ENCODE measurements around the gene KRTAP10-3.

Gene KRTAP10-3

DNA sequence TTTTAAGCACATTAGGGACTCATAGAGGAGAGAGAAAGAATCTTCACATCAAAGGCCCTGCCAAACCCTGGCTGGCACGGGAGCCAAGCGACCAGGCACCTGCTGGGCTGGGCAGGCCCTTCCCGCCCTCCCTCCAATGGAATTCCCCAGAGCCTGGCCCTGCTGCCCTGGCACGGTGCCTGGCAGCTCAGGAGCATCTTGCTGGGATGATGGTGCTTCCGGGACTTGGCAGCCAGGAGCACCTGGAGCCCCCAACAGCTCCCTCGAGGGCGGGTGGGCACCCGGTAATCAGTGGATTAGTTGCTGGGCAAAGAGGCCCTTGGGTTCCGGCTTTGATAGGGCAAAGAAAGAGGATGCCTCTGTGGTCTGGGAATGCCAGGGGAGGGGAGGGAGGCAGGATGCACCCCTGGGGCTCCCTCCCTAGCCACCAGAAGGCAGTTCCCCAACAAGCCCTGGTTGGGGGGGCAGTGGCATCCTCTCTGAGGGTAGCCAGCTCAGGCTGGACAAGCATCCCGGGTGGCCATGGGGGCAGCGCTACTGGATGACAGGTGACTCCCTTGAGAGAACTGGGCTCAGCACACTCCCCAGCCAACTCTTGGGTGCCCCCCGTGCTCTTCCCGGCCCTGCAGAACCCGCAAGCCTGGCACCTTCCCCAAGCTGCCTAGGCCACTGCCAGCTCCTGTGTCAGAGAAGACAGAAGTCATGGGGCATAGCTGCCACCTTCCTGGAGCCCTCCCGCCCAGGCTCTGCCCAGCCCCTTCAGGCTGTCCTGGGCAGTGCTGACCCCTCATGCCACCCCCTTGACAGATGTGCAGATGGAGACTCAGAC lies 45.0 kb downstream of the KRTAP10-3 start:
- POLR2A ChIA-PET (ENCODE audit: low non-redundant PET), result no interaction called here
- TF ChIP-seq CTCF (conservative IDR thresholded peaks at IDR 0.05; ENCODE audit: low read depth), result no peak
- peak; percentile 22 for DNase-seq (ENCODE audit: low spot score)
- CTCF ChIA-PET, result interaction anchor here (0.7 kb wide), 1 partner anchor 36 kb away, joined by 3 read pairs; no protein-coding TSS in a partner anchor
- H3K27ac ChIP-seq, result no peak overlapping the region

DNA sequence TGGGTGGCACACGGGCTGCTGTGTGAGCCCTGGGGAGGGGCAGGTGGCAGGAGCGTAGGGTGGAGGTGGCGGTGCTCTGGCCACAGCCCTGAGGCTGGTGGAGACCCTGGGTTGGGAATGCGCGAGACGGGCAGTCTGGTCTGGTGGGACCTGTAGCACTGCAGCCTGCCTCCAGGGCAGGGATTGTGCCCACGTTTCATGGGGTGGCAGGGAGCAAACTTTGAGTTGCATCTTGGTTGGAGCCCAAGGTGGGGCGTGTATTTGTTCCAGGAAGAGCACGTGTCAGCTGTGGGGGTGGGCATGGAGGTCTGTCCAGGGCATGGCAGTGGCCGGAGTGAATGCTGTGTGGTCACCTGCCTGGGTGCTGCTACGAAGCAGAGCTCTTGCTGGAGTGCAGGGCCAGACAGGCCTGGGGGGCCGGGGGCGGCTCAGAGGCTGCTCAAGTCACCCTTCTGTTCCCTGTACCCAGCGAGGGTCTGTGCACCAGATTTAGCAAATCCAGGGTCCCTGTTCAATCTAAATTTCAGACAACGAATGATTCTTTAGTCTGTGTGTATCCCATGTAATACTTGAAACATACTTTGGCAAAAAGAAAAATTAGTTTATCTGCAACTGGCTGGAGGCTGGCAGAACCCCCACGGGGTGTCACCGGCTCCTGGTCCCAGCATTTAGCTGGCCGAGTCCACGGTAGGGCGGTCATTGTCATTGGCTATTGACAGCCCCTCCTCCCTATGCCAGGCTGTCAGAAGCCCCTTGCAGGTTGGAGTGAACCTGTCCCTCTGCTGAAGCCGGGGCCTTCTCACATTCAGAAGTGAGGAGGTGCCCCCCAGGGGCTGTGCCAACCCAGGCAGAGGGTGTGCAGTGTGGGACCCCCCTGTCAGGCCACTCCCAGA lies 45.9 kb downstream of the KRTAP10-3 start:
- POLR2A ChIA-PET (ENCODE audit: low non-redundant PET), result no interaction called here
- no peak for DNase-seq (ENCODE audit: low spot score)
- no peak for TF ChIP-seq CTCF (conservative IDR thresholded peaks at IDR 0.05; ENCODE audit: low read depth)
- no peak overlapping the region for H3K27ac ChIP-seq
- CTCF ChIA-PET, result no interaction called here

GRCh38 chr21:44511938-44512275 lies 46.7 kb downstream of the KRTAP10-3 start:
- ChIA-PET POLR2A (ENCODE audit: low non-redundant PET) (interaction anchor here (0.6 kb wide), 1 partner anchor 195 kb away, joined by 5 read pairs; no protein-coding TSS in a partner anchor), CTCF (interaction anchor here (1.0 kb wide), 1 partner anchor 281 kb away, joined by 4 read pairs; no protein-coding TSS in a partner anchor)
- no peak for TF ChIP-seq CTCF (conservative IDR thresholded peaks at IDR 0.05; ENCODE audit: low read depth)
- H3K27ac ChIP-seq, result no peak overlapping the region
- no peak for DNase-seq (ENCODE audit: low spot score)

DNA sequence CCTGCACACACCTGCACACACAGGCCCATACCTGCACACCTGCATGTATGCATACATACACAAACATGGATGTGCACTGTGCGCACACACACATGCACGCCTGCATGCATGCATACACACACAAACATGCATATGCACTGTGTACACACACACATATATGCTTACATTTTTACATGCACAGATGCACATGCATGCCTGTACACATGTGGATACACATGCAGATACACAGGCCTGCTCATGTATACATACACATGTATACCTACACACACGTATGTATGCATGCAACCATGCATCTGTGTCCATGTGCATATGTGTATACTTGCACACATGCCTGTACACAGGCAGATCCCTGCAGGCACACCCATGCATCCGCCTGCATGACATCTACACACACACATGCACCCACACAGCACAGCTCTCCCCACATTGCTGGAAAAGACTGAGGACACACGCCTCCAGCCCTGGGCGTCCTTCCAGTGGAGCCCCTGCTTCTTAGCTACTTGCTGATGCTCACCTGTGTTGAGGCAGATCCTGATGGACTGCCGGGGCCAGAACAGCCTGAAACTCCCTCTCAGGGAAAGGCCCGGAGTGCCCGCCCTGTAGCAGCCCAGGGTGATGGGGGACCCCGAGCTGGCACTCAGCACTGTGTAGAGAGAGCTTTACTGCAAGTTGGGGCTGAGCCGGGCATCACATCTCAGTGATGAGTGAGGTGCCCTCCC lies 47.2 kb downstream of the KRTAP10-3 start:
- POLR2A ChIA-PET (ENCODE audit: low non-redundant PET), result interaction anchor here (0.6 kb wide), 1 partner anchor 196 kb away, joined by 5 read pairs; no protein-coding TSS in a partner anchor
- CTCF ChIA-PET, result interaction anchor here (0.5 to 2.1 kb wide), 12 partner anchors 10 to 1704 kb away, joined by 3 to 36 read pairs (median 4); partner anchors contain the start of gene UBE2G2
- no peak for TF ChIP-seq CTCF (conservative IDR thresholded peaks at IDR 0.05; ENCODE audit: low read depth)
- no peak overlapping the region for H3K27ac ChIP-seq
- DNase-seq (ENCODE audit: low spot score), result no peak

DNA sequence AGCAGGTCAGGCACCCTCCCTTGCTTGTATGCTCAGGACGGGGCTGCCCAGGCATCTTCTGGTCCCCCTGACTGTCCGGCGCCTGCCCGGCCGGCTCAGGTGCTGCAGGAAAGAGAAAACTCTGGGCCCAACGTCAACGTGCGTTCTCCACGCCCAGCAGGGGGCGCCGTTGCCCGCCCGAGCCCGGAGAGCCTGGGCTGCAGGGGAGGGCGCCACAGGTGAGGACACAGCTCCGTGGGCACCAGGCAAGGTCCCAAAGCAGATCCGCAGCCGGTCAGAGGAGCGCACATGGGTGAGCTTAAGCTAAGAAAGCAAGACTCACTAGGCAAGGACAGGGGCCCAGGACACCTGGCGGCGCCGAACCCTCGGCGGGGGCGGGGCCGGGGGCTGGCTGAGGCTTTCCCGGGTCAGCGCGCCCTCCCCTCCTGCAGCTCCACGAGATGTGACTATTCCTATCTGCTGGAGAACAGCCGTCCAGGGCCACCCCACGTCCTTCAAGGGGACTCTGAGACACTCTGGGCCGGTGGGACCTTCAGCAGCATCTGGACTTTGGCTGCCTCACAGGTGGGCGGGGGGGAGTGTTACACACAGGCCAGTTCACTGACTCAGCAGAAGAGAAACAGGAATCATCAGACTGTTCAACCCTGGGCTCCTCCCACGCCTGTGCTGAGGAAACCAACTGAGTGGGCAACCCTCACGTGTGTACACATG lies 47.9 kb downstream of the KRTAP10-3 start:
- ChIA-PET POLR2A (ENCODE audit: low non-redundant PET) (no interaction called here), CTCF (interaction anchor here (0.5 to 2.1 kb wide), 19 partner anchors 10 to 1705 kb away, joined by 3 to 36 read pairs (median 3); partner anchors contain the start of gene UBE2G2)
- H3K27ac ChIP-seq, result no peak overlapping the region
- peak; percentile 66 for TF ChIP-seq CTCF (conservative IDR thresholded peaks at IDR 0.05; ENCODE audit: low read depth)
- peak; percentile 41 for DNase-seq (ENCODE audit: low spot score)

Measured in RWPE1 (cell line).